IMR-90 (cell line): ENCODE results near the gene RAB31. TPM values are rescaled to one million over a fixed set of nuclear protein-coding genes. Genes with fewer than 3 reads are reported as not detected.

Source experiments
- ATAC-seq: fragments of 200-7000 bp; cut with Tn5 transposase; 2 replicates; pipeline ENCODE4 v1.9.1; 2020; ENCODE audit warnings: low read depth, mild to moderate bottlenecking, moderate library complexity
- BruUV-seq: library from RNA; stranded (reverse); fragments of 400-500 nt; replicated peaks from 2 replicates; lab custom pipeline; 2021; lab: Mats Ljungman, UMichigan
- CTCF ChIA-PET: fragments of 300-600 bp; formaldehyde crosslinking; extraction: SDS; loops from one replicate; lab custom pipeline; 2021; ENCODE audit warnings: antibody characterized with exemption; lab: Yijun Ruan, JAX
- POLR2A ChIA-PET: fragments of 300-600 bp; sonication (Branson Sonifier 250); formaldehyde crosslinking; loops from one replicate; lab custom pipeline; 2022; ENCODE audit warnings: antibody characterized with exemption; ENCODE audit not compliant: unreplicated experiment; lab: Charles Lee
- DNase-seq: peaks from one replicate; pipeline ENCODE4 v3.0.0; 2013
- H2AFZ ChIP-seq: replicated peaks from 2 replicates; pipeline ENCODE3; 2013; ENCODE audit warnings: low read length, mild to moderate bottlenecking; ENCODE audit not compliant: poor library complexity
- H2AK5ac ChIP-seq: 2 replicates; pipeline ENCODE4 v1.6.1; 2013; ENCODE audit warnings: low read depth, low read length, inconsistent platforms
- H2AK9ac ChIP-seq: replicated peaks from 2 replicates; pipeline ENCODE3; 2013; ENCODE audit warnings: mild to moderate bottlenecking, low read depth, low read length, moderate library complexity; ENCODE audit not compliant: poor library complexity
- H2BK120ac ChIP-seq: 2 replicates; pipeline ENCODE4 v1.6.1; 2013; ENCODE audit warnings: low read depth, low read length, inconsistent platforms
- H2BK15ac ChIP-seq: 3 replicates; pipeline ENCODE4 v1.6.1; 2013; ENCODE audit warnings: low read depth, low read length, inconsistent platforms
- H2BK20ac ChIP-seq: 2 replicates; pipeline ENCODE4 v1.6.1; 2013; ENCODE audit warnings: low read depth, mild to moderate bottlenecking, inconsistent platforms, low read length, moderate library complexity
- H2BK5ac ChIP-seq: 2 replicates; pipeline ENCODE4 v1.6.1; 2013; ENCODE audit warnings: mild to moderate bottlenecking, low read depth, low read length, inconsistent platforms; ENCODE audit not compliant: poor library complexity, severe bottlenecking
- H3K14ac ChIP-seq: replicated peaks from 2 replicates; pipeline ENCODE4 v1.6.1; 2013; ENCODE audit warnings: low read depth, low read length, inconsistent platforms
- H3K18ac ChIP-seq: 2 replicates; pipeline ENCODE4 v1.6.1; 2013; ENCODE audit warnings: low read depth, low read length, control low read depth
- H3K23ac ChIP-seq: 2 replicates; pipeline ENCODE4 v1.6.1; 2013; ENCODE audit warnings: low read depth, low read length, inconsistent platforms
- H3K27ac ChIP-seq: 2 replicates; pipeline ENCODE4 v1.5.1; 2013; ENCODE audit warnings: mild to moderate bottlenecking, control low read depth, low read length; ENCODE audit not compliant: insufficient read depth
- H3K27me3 ChIP-seq: 2 replicates; pipeline ENCODE4 v1.6.1; 2013; ENCODE audit warnings: low read length; ENCODE audit not compliant: control insufficient read depth, insufficient read depth
- H3K36me3 ChIP-seq: 2 replicates; pipeline ENCODE4 v1.6.1; 2013; ENCODE audit warnings: low read length, mixed read lengths; ENCODE audit not compliant: control insufficient read depth, insufficient read depth
- H3K4ac ChIP-seq: 2 replicates; pipeline ENCODE4 v1.6.1; 2013; ENCODE audit warnings: low read depth, low read length, inconsistent platforms
- H3K4me1 ChIP-seq: 2 replicates; pipeline ENCODE4 v1.6.1; 2013; ENCODE audit warnings: low read length, mixed read lengths; ENCODE audit not compliant: control insufficient read depth, insufficient read depth
- H3K4me2 ChIP-seq: 2 replicates; pipeline ENCODE4 v1.6.1; 2013; ENCODE audit warnings: low read depth, mild to moderate bottlenecking, control low read depth, low read length, moderate library complexity
- H3K4me3 ChIP-seq: 2 replicates; pipeline ENCODE4 v1.5.1; 2013; ENCODE audit warnings: low read depth, mild to moderate bottlenecking, control low read depth, low read length, moderate library complexity; ENCODE audit not compliant: insufficient read depth
- H3K56ac ChIP-seq: 2 replicates; pipeline ENCODE4 v1.6.1; 2013; ENCODE audit warnings: low read length, inconsistent platforms; ENCODE audit not compliant: insufficient read depth; ENCODE audit errors: extremely low read depth
- H3K79me1 ChIP-seq, 2 experiments: 2 replicates each; pipeline ENCODE4 v1.6.1; 2013; ENCODE audit warnings: low read length in 2 of 2, inconsistent platforms in 1 of 2, low read depth in 1 of 2
- H3K9ac ChIP-seq: 2 replicates; pipeline ENCODE4 v1.6.1; 2013; ENCODE audit warnings: low read depth, low read length, control low read depth
- H3K9me1 ChIP-seq: 2 replicates; pipeline ENCODE4 v1.6.1; 2013; ENCODE audit warnings: low read length, inconsistent platforms; ENCODE audit not compliant: insufficient read depth
- H3K9me3 ChIP-seq: 2 replicates; pipeline ENCODE4 v1.6.1; 2013; ENCODE audit warnings: low read length; ENCODE audit not compliant: control insufficient read depth, insufficient read depth
- H4K20me1 ChIP-seq: 2 replicates; pipeline ENCODE4 v1.6.1; 2013; ENCODE audit warnings: low read length, inconsistent platforms; ENCODE audit not compliant: insufficient read depth
- H4K5ac ChIP-seq: 2 replicates; pipeline ENCODE4 v1.6.1; 2013; ENCODE audit warnings: mild to moderate bottlenecking, low read depth, low read length, control low read depth
- H4K8ac ChIP-seq, 2 experiments: 2 replicates each; pipeline ENCODE4 v1.6.1; 2013; ENCODE audit warnings: low read depth in 2 of 2, low read length in 2 of 2, control low read depth in 1 of 2, inconsistent platforms in 1 of 2
- H4K91ac ChIP-seq: 2 replicates; pipeline ENCODE4 v1.6.1; 2013; ENCODE audit warnings: low read depth, low read length, inconsistent platforms; ENCODE audit not compliant: insufficient read depth
- BHLHE40 ChIP-seq: fragments of 150-350 bp; IDR thresholded peaks from 2 replicates; pipeline ENCODE4 v1.6.1; 2016; ENCODE audit warnings: mild to moderate bottlenecking, low read depth, low read length
- MAFK ChIP-seq: IDR thresholded peaks from 2 replicates; pipeline ENCODE4 v1.6.1; 2012; ENCODE audit warnings: low read depth, low read length, improper control_type of control experiment
- WGBS, 2 experiments: methylation state at CpG; one replicate each; pipeline versions ENCODE4 v1.1.5 to v1.1.7; 2013; ENCODE audit warnings: missing lambda C conversion rate in 2 of 2; ENCODE audit not compliant: insufficient read length in 1 of 2; ENCODE audit errors: extremely low coverage in 2 of 2; 5-methylcytosine and 5-hydroxymethylcytosine counted together
- dilution Hi-C: fragments of 300-500 bp; cut with HindIII; formaldehyde crosslinking; loops from one replicate; pipeline ENCODE4 v1.14.3; 2018; ENCODE audit warnings: low sequenced_read_pairs; ENCODE audit not compliant: unreplicated experiment
- in situ Hi-C: fragments of 300-500 bp; cut with MboI; formaldehyde crosslinking; loops from 3 replicates; pipeline ENCODE4 v1.14.3; 2019; ENCODE audit warnings: low sequenced_read_pairs, inconsistent platforms, mixed read lengths
- intact Hi-C: fragments of 100-400 bp; cut with micrococcal nuclease; formaldehyde crosslinking; loops from 2 replicates; pipeline ENCODE4 v1.10.0; 2022
- polyA plus RNA-seq, 3 experiments: library from polyadenylated mRNA; depleted of rRNA; stranded (reverse); fragments of >200 nt; gene quantifications; 2 replicates each; pipeline ENCODE4 v1.2.3, GENCODE V29; 2012; ENCODE audit warnings: low replicate concordance in 1 of 3
- total RNA-seq: library from RNA; depleted of rRNA; stranded (reverse); fragments of >200 nt; gene quantifications from 2 replicates; pipeline ENCODE4 v1.2.3, GENCODE V29; 2012

RAB31 gene
- total and polyA plus RNA-seq, 2 of the 4 experiments (the other 2 are of a cell fraction) = 13.8 to 26.9 TPM

DNA sequence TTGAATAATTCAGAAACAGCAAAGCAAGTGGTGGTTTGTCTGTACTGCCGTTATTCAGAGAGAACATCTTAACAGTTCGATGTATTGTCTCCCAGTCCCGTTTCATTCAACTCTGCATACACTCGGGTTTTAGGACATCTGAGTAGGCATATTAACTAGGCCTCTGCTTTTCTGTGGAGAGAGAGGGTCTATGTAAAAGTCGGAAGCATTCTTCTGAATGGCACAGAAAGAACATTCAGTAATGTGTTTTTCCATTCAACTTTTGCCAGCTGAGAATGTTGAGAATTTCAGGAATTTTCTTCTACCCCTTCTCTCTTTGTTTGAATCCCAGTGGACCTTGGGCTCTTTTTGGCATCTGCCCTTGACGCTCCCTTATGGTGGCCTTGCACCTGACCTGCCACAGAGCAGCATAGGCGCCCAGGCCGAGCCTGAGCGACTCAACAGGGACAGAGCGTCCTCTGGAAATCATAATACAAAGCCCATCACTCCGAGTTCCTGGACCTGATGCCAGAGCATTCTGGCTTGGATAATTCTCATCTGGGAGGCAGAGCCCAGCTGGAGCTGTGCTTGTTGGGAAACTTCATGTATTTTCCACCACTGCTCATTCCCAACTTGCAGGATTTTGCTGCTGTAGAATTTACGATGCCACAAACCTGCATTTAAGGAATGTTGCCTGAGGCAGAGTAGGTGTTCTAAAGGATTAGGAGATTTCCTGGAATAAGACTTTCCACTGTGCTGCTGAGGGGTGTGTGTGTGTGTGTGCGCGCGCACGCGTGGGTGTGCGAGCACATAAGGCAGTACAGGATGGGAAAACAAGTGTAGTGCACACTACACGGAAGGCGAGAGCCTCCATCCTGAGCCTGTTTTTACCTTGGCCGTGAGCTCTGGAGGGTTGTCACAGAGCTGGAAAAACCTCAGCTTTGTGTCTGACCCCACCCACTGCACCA is 100.5 kb downstream of the RAB31 start:
- peak overlapping the region; percentile 53 for H4K91ac ChIP-seq
- H2AK5ac ChIP-seq = peak overlapping the region; percentile 72; the same call in 1 of the 2 replicates
- no peak overlapping the region for H2BK5ac ChIP-seq
- no peak overlapping the region for H3K9ac ChIP-seq
- TF ChIP-seq BHLHE40 (no peak), MAFK (no peak)
- WGBS, 2 experiments = 76% methylated on average over 4 of the region's 21 CpGs; no CpG with 5 or more reads in 1 of the 2 experiments
- no peak overlapping the region for H3K4me2 ChIP-seq
- H4K8ac ChIP-seq = peak overlapping the region in 1 of 2 experiments; percentile 33; a peak in 1 of 4 replicates
- H2BK120ac ChIP-seq = peak overlapping the region; percentile 1; the same call in 1 of the 2 replicates
- dilution Hi-C loops (no loop called here), intact Hi-C loops (no loop called here), in situ Hi-C loops (no loop called here)
- H2AK9ac ChIP-seq = no peak overlapping the region
- H3K56ac ChIP-seq = no peak overlapping the region
- peaks cover 16% of the 10 kb centered on the region for H3K4me1 ChIP-seq
- CTCF ChIA-PET = no interaction called here
- H4K20me1 ChIP-seq = no peaks in the 10 kb centered on the region
- ATAC-seq = peak; percentile 16
- H2AFZ ChIP-seq = peak overlapping the region; percentile 29
- no TSS peak for BruUV-seq
- H2BK20ac ChIP-seq = no peak overlapping the region
- H3K9me3 ChIP-seq = peaks cover 3% of the 10 kb centered on the region; the same call in 1 of the 2 replicates
- H3K79me1 ChIP-seq = peaks cover 4 to 29% of the 10 kb centered on the region in 2 experiments; a peak in 3 of 4 replicates
- no peak overlapping the region for H2BK15ac ChIP-seq
- 0 out of 2 replicates have a peak, but pooled peaks cover 3% of the 10 kb centered on the region for H3K9me1 ChIP-seq
- H4K5ac ChIP-seq = no peak overlapping the region
- no peak overlapping the region for H3K27ac ChIP-seq
- H3K27me3 ChIP-seq = no peaks in the 10 kb centered on the region
- no peak overlapping the region for H3K4me3 ChIP-seq
- H3K4ac ChIP-seq = peak overlapping the region; percentile 1; the same call in 1 of the 2 replicates
- DNase-seq = no peak
- H3K18ac ChIP-seq = no peak overlapping the region
- no peaks in the 10 kb centered on the region; the same call in 1 of the 2 replicates for H3K36me3 ChIP-seq
- no peak overlapping the region for H3K23ac ChIP-seq
- POLR2A ChIA-PET = interaction anchor here (0.6 kb wide), 1 partner anchor 10 kb away, joined by 4 read pairs; no protein-coding TSS in a partner anchor
- 0 out of 2 replicates have a peak overlapping the region, but pooled peaks have one; percentile 2 for H3K14ac ChIP-seq
